Omental fat pad (tissue), 4 donors: ENCODE results near the gene PLK5. TPM values are rescaled to one million over a fixed set of nuclear protein-coding genes. Genes with fewer than 3 reads are reported as not detected.

Experiments
- ATAC-seq: fragments of 150-250 bp; one replicate; pipeline ENCODE4 v1.9.1; 2016; ENCODE audit warnings: mild to moderate bottlenecking, moderate library complexity; ENCODE audit not compliant: low FRiP score
- DNase-seq: peaks from one replicate; pipeline ENCODE4 v3.0.0-alpha.2; 2019; ENCODE audit warnings: low spot score
- CTCF ChIP-seq, 3 donors: fragments of 450-650 bp; IDR thresholded peaks; one replicate each; pipeline ENCODE4 v1.5.1; 2016 to 2017; ENCODE audit warnings: antibody characterized with exemption in 3 of 3, mild to moderate bottlenecking in 3 of 3, moderate library complexity in 2 of 3
- total RNA-seq, 4 donors: library from RNA; depleted of rRNA; stranded (reverse); fragments of >200 nt; gene quantifications; one replicate each; pipeline ENCODE4 v1.1.0, GENCODE V29; 2016

Gene PLK5
- total RNA-seq, 4 donors from 2014 or later: not detected

- DNase-seq (no peak), ATAC-seq (no peak)
- no peak for TF ChIP-seq CTCF (IDR thresholded peaks at IDR 0.05)
These were observed 1.1 kb downstream of the PLK5 start for GRCh38 chr19:1524972-1525325.

GRCh38 chr19:1525343-1525742, 1.5 kb downstream of the PLK5 start:
- DNase-seq: no peak

GRCh38 chr19:1526066-1526778, 2.3 kb downstream of the PLK5 start:
- ATAC-seq (no peak), DNase-seq (no peak)
- TF ChIP-seq CTCF (IDR thresholded peaks at IDR 0.05): no peak

More at GRCh38 chr19:1525343-1525742, 1.5 kb downstream of the PLK5 start:
- no peak for ATAC-seq
- no peak for TF ChIP-seq CTCF (IDR thresholded peaks at IDR 0.05)

- no peak for TF ChIP-seq CTCF (IDR thresholded peaks at IDR 0.05)
- no peak for DNase-seq
- no peak for ATAC-seq
These were observed 3.2 kb downstream of the PLK5 start for GRCh38 chr19:1526979-1527649.

- ATAC-seq (no peak), DNase-seq (no peak)
- TF ChIP-seq CTCF (IDR thresholded peaks at IDR 0.05): no peak
These were observed 3.9 kb downstream of the PLK5 start for GRCh38 chr19:1527650-1528309.

GRCh38 chr19:1528596-1529429, 4.9 kb downstream of the PLK5 start:
- no peak for TF ChIP-seq CTCF (IDR thresholded peaks at IDR 0.05)
- ATAC-seq (no peak), DNase-seq (no peak)
